K562 (cell line): ENCODE data around the gene NR1H2. TPM values are rescaled to one million over a fixed set of nuclear protein-coding genes. Genes with fewer than 3 reads are reported as not detected.

Source experiments
- BMI1 ChIP-seq: fragments of 150-350 bp; IDR thresholded peaks from 2 replicates; pipeline ENCODE4 v1.6.1; 2014; ENCODE audit warnings: low read length
- CBFA2T3 ChIP-seq: fragments of 450-650 bp; IDR thresholded peaks from 2 replicates; pipeline ENCODE4 v1.6.1; 2017
- CSDE1 ChIP-seq, 2 experiments: fragments of 450-650 bp; IDR thresholded peaks; 2 replicates each; pipeline ENCODE4 v1.6.1; 2016; ENCODE audit warnings: mild to moderate bottlenecking in 1 of 2
- CTCF ChIP-seq, 3 experiments: IDR thresholded peaks in 2 of 3; conservative IDR thresholded peaks in 1 of 3; 2 replicates each; pipeline ENCODE4 v1.5.1; 2011 to 2012; ENCODE audit warnings: low read length in 3 of 3, mild to moderate bottlenecking in 3 of 3, control low read depth in 2 of 3, improper control_type of control experiment in 1 of 3, inconsistent platforms in 1 of 3, low read depth in 1 of 3, mixed read lengths in 1 of 3, moderate library complexity in 1 of 3; ENCODE audit not compliant: insufficient read depth in 2 of 3
- ETV5 ChIP-seq: sonication (generic); formaldehyde crosslinking; IDR thresholded peaks from 2 replicates; pipeline ENCODE4 v1.4.0; 2020; ENCODE audit warnings: low read depth, mild to moderate bottlenecking, missing genetic modification reagents
- GABPB2 ChIP-seq: fragments of 250-450 bp; sonication (Bioruptor Pico); conservative IDR thresholded peaks from 2 replicates; pipeline ENCODE4 v1.5.1; 2021; ENCODE audit warnings: mild to moderate bottlenecking
- GATAD2A ChIP-seq: fragments of 450-650 bp; IDR thresholded peaks from 2 replicates; pipeline ENCODE4 v1.6.1; 2017
- HMG20A ChIP-seq: fragments of 450-650 bp; formaldehyde crosslinking; conservative IDR thresholded peaks from 2 replicates; pipeline ENCODE4 v1.4.0; 2020; ENCODE audit warnings: mild to moderate bottlenecking, mixed read lengths
- HMGN3 ChIP-seq: IDR thresholded peaks from 2 replicates; pipeline ENCODE4 v1.6.1; 2011; ENCODE audit warnings: borderline replicate concordance, low read depth, mild to moderate bottlenecking, mixed read lengths, low read length; ENCODE audit not compliant: insufficient read length; ENCODE audit errors: extremely low read depth
- ID3 ChIP-seq, 2 experiments: fragments of 250-450 bp in 1 of 2; fragments of 450-650 bp in 1 of 2; sonication (Bioruptor Pico) in 1 of 2; IDR thresholded peaks; 2 replicates each; pipeline versions ENCODE4 v1.6.1 to v1.8.0; 2016 to 2021; ENCODE audit warnings: mild to moderate bottlenecking in 2 of 2, moderate library complexity in 2 of 2, missing compliant biosample characterization in 1 of 2, missing genetic modification characterization in 1 of 2
- KLF1 ChIP-seq: fragments of 450-650 bp; IDR thresholded peaks from 2 replicates; pipeline ENCODE4 v1.6.1; 2016; ENCODE audit warnings: missing genetic modification characterization, missing compliant biosample characterization
- NFYB ChIP-seq: IDR thresholded peaks from 2 replicates; pipeline ENCODE4 v1.6.1; 2011; ENCODE audit warnings: mild to moderate bottlenecking, moderate library complexity; ENCODE audit not compliant: insufficient read length; ENCODE audit errors: extremely low read depth
- PCBP1 ChIP-seq: fragments of 200-400 bp; formaldehyde crosslinking; IDR thresholded peaks from 2 replicates; pipeline ENCODE4 v1.6.1; 2018; ENCODE audit warnings: mild to moderate bottlenecking, low read depth, low read length; ENCODE audit not compliant: poor library complexity, severe bottlenecking
- RB1 ChIP-seq: fragments of 450-650 bp; IDR thresholded peaks from 2 replicates; pipeline ENCODE4 v1.6.1; 2017; ENCODE audit warnings: low read depth, mild to moderate bottlenecking
- RFX7 ChIP-seq: fragments of 250-450 bp; sonication (Bioruptor Pico); IDR thresholded peaks from 2 replicates; pipeline ENCODE4 v1.5.1; 2021; ENCODE audit warnings: mild to moderate bottlenecking
- SIX5 ChIP-seq, 2 experiments: IDR thresholded peaks; 2 replicates each; pipeline ENCODE4 v1.6.1; 2011; ENCODE audit warnings: low read length in 2 of 2, borderline replicate concordance in 1 of 2, low read depth in 1 of 2, mild to moderate bottlenecking in 1 of 2, moderate library complexity in 1 of 2; ENCODE audit not compliant: insufficient read depth in 1 of 2
- SMAD4 ChIP-seq: fragments of 250-450 bp; sonication (Bioruptor Pico); conservative IDR thresholded peaks from 2 replicates; pipeline ENCODE4 v1.8.0; 2021; ENCODE audit warnings: inconsistent platforms, mild to moderate bottlenecking, moderate library complexity
- SMARCE1 ChIP-seq: fragments of 450-650 bp; IDR thresholded peaks from 2 replicates; pipeline ENCODE4 v1.7.1; 2016; ENCODE audit warnings: mild to moderate bottlenecking
- SRF ChIP-seq, 2 experiments: fragments of 250-450, 450-650 bp in 1 of 2; sonication (Bioruptor Pico) in 1 of 2; sonication (generic) in 1 of 2; formaldehyde crosslinking; IDR thresholded peaks; 2 replicates each; pipeline versions ENCODE4 v1.5.0 to v1.5.1; 2020 to 2022; ENCODE audit warnings: mild to moderate bottlenecking in 1 of 2, missing genetic modification reagents in 1 of 2
- SRSF9 ChIP-seq: fragments of 200-400 bp; formaldehyde crosslinking; IDR thresholded peaks from 2 replicates; pipeline ENCODE4 v1.6.1; 2017; ENCODE audit warnings: low read depth, low read length, borderline replicate concordance
- XRCC5 ChIP-seq: fragments of 200-400 bp; formaldehyde crosslinking; IDR thresholded peaks from 2 replicates; pipeline ENCODE4 v1.6.1; 2017; ENCODE audit warnings: low read depth, mild to moderate bottlenecking, low read length
- ZBTB17 ChIP-seq: fragments of 450-650 bp; formaldehyde crosslinking; IDR thresholded peaks from 2 replicates; pipeline ENCODE4 v1.4.0; 2020; ENCODE audit warnings: mild to moderate bottlenecking
- ZFP30 ChIP-seq: fragments of 250-450 bp; sonication (Bioruptor Pico); IDR thresholded peaks from 2 replicates; pipeline ENCODE4 v1.8.0; 2022; ENCODE audit warnings: moderate library complexity, mild to moderate bottlenecking, inconsistent platforms, borderline replicate concordance
- ZFPM2 ChIP-seq: fragments of 250-450 bp; sonication (Bioruptor Pico); IDR thresholded peaks from 2 replicates; pipeline ENCODE4 v1.5.1; 2022; ENCODE audit warnings: mild to moderate bottlenecking
- ZNF165 ChIP-seq: fragments of 250-450 bp; sonication (Bioruptor Pico); IDR thresholded peaks from 2 replicates; pipeline ENCODE4 v1.4.0; 2020; ENCODE audit warnings: borderline replicate concordance
- ZNF197 ChIP-seq: fragments of 200-800 bp; sonication (Bioruptor generic); IDR thresholded peaks from 2 replicates; pipeline ENCODE4 v1.6.1; 2016; ENCODE audit warnings: low read depth, missing genetic modification characterization, missing compliant biosample characterization
- polyA plus RNA-seq, 8 experiments: library from polyadenylated mRNA; depleted of rRNA in 4 of 8; stranded (reverse) in 5 of 8; unstranded in 3 of 8; fragments of >200 nt; fragmentation: Nextera tagmentation in 2 of 8; fragmentation: Illumina TruSeq in 1 of 8; extraction: Ambion mirVana in 2 of 8; extraction: Trizol in 1 of 8; gene quantifications; 2 replicates each; pipeline versions ENCODE4 v1.2.1 to v1.2.3, GENCODE V29; 2011 to 2014; ENCODE audit warnings: inconsistent platforms in 1 of 8, missing spikeins in 1 of 8
- total RNA-seq, 7 experiments: library from RNA; depleted of rRNA in 6 of 7; stranded (reverse); fragments of >200 nt in 6 of 7; fragmentation: Illumina TruSeq in 2 of 7; extraction: Trizol in 2 of 7; gene quantifications; 2 replicates each; pipeline versions ENCODE4 v1.2.1 to v1.2.3, GENCODE V29; 2011 to 2021; ENCODE audit warnings: low replicate concordance in 1 of 7

The NR1H2 gene
- total and polyA plus RNA-seq, 9 of the 15 experiments (the other 6 are each of a cell fraction or from before 2014, with no cell fraction given): 0.11 to 73.8 (median 24.0) TPM

- TF ChIP-seq SRSF9 (no peak), ID3 (CRISPR knock-in tag; IDR thresholded peaks at IDR 0.05) (no peak), ID3 (tag; IDR thresholded peaks at IDR 0.05) (no peak), CSDE1 (IDR thresholded peaks at IDR 0.05) (no peak), ZNF197 (CRISPR knock-in tag) (no peak; the same call in 1 of the 2 replicates), KLF1 (tag) (no peak), RB1 (peak; percentile 95), HMGN3 (peak; percentile 93), CTCF (IDR thresholded peaks at IDR 0.05 in 2 of 3, conservative IDR thresholded peaks at IDR 0.05 in 1 of 3; ENCODE audit: insufficient read depth in 2 of 3, low read depth in 1 of 3, low read length in 3 of 3) (no peak), ZFPM2 (CRISPR knock-in tag) (no peak), ZBTB17 (CRISPR knock-in tag) (peak; percentile 69), GABPB2 (CRISPR knock-in tag) (no peak; the same call in 1 of the 2 replicates), XRCC5 (no peak), SIX5 (IDR thresholded peaks at IDR 0.05; ENCODE audit: borderline replicate concordance in 1 of 2, insufficient read depth in 1 of 2, low read depth in 1 of 2, low read length in 2 of 2) (no peak), SMARCE1 (no peak), HMG20A (CRISPR knock-in tag) (peak; percentile 40; the same call in 1 of the 2 replicates), PCBP1 (peak; percentile 82), GATAD2A (no peak), ZNF165 (CRISPR knock-in tag) (no peak), BMI1 (no peak), SRF (CRISPR knock-in tag; IDR thresholded peaks at IDR 0.05) (peak; percentile 79 to 92), NFYB (no peak), CBFA2T3 (no peak), ZFP30 (CRISPR knock-in tag) (no peak), RFX7 (no peak), SMAD4 (CRISPR knock-in tag) (0 out of 2 replicates have a peak, but pooled peaks have one; percentile 6), ETV5 (CRISPR knock-in tag) (no peak; the same call in 1 of the 2 replicates)
These were observed 7.8 kb downstream of the NR1H2 start, which contains the start of gene POLD1 (continued) for GRCh38 chr19:50383852-50384684.
